K562 (cell line): ENCODE data around the gene SLC9A3. TPM values are rescaled to one million over a fixed set of nuclear protein-coding genes. Genes with fewer than 3 reads are reported as not detected.

ENCODE experiments used
- ARID3B ChIP-seq: fragments of 250-450 bp; sonication (Bioruptor Pico); IDR thresholded peaks from 2 replicates; pipeline ENCODE4 v1.4.0; 2020; ENCODE audit warnings: borderline replicate concordance
- HDAC6 ChIP-seq: IDR thresholded peaks from 2 replicates; pipeline ENCODE4 v1.6.1; 2012; ENCODE audit warnings: low read depth, mild to moderate bottlenecking, control low read depth, inconsistent platforms, low read length, moderate library complexity
- MAZ ChIP-seq, 2 experiments: fragments of 450-650 bp in 1 of 2; sonication (generic) in 1 of 2; formaldehyde crosslinking; IDR thresholded peaks in 1 of 2; conservative IDR thresholded peaks in 1 of 2; 2 replicates each; pipeline versions ENCODE4 v1.4.0 to v1.5.0; 2020; ENCODE audit warnings: mild to moderate bottlenecking in 1 of 2, missing genetic modification reagents in 1 of 2
- TARDBP ChIP-seq: fragments of 450-650 bp; IDR thresholded peaks from 2 replicates; pipeline ENCODE4 v1.6.1; 2016
- TEAD1 ChIP-seq, 2 experiments: fragments of 450-650 bp in 1 of 2; sonication (generic) in 1 of 2; formaldehyde crosslinking; IDR thresholded peaks; 2 replicates each; pipeline versions ENCODE4 v1.4.0 to v1.8.0; 2020 to 2022; ENCODE audit warnings: mild to moderate bottlenecking in 2 of 2, missing genetic modification reagents in 1 of 2
- TSC22D4 ChIP-seq: fragments of 450-650 bp; IDR thresholded peaks from 2 replicates; pipeline ENCODE4 v1.6.1; 2016; ENCODE audit warnings: missing genetic modification characterization, missing biosample characterization, control low read depth
- polyA plus RNA-seq, 8 experiments: library from polyadenylated mRNA; depleted of rRNA in 4 of 8; stranded (reverse) in 5 of 8; unstranded in 3 of 8; fragments of >200 nt; fragmentation: Nextera tagmentation in 2 of 8; fragmentation: Illumina TruSeq in 1 of 8; extraction: Ambion mirVana in 2 of 8; extraction: Trizol in 1 of 8; gene quantifications; 2 replicates each; pipeline versions ENCODE4 v1.2.1 to v1.2.3, GENCODE V29; 2011 to 2014; ENCODE audit warnings: inconsistent platforms in 1 of 8, missing spikeins in 1 of 8
- total RNA-seq, 7 experiments: library from RNA; depleted of rRNA in 6 of 7; stranded (reverse); fragments of >200 nt in 6 of 7; fragmentation: Illumina TruSeq in 2 of 7; extraction: Trizol in 2 of 7; gene quantifications; 2 replicates each; pipeline versions ENCODE4 v1.2.1 to v1.2.3, GENCODE V29; 2011 to 2021; ENCODE audit warnings: low replicate concordance in 1 of 7
- TF ChIP-seq, protein P1 (sequence below), 2 experiments: fragments of 450-650 bp in 1 of 2; sonication (generic) in 1 of 2; formaldehyde crosslinking in 1 of 2; IDR thresholded peaks; 2 replicates each; pipeline versions ENCODE4 v1.7.1 to v1.9.0; 2016 to 2022; ENCODE audit warnings: inconsistent platforms in 1 of 2, mild to moderate bottlenecking in 1 of 2, missing genetic modification reagents in 1 of 2

Gene SLC9A3
- total and polyA plus RNA-seq, 9 of the 15 experiments (the other 6 are each of a cell fraction or from before 2014, with no cell fraction given) = 1.5 to 5.8 (median 3.7) TPM; not detected in 2

DNA sequence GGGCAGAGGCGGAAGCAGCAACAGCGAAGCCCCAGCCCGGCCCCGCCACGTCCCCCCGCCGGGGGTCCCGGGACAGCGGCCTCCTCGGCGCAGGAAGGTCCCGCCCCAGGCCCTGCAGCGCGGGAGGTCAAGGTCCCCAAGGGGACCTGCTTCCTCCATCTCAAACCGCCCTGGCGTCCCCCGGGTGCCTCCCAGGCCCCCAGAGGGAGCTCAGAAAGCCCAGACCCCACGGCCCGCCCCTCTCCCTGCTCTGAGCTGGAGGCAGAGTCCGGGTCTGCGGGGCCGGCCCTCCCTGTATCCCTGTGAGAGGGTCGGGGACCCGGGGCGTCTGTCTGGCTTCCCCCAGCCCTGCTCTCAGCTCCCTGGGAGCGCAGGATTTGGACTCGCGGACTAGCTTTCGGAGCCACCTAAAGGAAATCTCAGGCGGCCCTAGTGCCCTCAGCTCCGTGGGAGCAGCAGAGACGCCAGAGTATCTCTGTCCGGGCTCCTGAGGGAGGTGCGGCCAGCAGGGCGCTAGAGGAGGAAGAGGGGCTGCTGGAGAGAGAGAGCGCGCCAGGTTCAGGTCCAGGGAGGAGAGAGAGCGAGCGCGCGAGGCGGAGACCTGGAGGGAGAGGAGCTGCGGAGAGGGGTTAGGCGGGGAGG lies 50.6 kb downstream of the SLC9A3 start (continued):
- TF ChIP-seq, protein P1, sequence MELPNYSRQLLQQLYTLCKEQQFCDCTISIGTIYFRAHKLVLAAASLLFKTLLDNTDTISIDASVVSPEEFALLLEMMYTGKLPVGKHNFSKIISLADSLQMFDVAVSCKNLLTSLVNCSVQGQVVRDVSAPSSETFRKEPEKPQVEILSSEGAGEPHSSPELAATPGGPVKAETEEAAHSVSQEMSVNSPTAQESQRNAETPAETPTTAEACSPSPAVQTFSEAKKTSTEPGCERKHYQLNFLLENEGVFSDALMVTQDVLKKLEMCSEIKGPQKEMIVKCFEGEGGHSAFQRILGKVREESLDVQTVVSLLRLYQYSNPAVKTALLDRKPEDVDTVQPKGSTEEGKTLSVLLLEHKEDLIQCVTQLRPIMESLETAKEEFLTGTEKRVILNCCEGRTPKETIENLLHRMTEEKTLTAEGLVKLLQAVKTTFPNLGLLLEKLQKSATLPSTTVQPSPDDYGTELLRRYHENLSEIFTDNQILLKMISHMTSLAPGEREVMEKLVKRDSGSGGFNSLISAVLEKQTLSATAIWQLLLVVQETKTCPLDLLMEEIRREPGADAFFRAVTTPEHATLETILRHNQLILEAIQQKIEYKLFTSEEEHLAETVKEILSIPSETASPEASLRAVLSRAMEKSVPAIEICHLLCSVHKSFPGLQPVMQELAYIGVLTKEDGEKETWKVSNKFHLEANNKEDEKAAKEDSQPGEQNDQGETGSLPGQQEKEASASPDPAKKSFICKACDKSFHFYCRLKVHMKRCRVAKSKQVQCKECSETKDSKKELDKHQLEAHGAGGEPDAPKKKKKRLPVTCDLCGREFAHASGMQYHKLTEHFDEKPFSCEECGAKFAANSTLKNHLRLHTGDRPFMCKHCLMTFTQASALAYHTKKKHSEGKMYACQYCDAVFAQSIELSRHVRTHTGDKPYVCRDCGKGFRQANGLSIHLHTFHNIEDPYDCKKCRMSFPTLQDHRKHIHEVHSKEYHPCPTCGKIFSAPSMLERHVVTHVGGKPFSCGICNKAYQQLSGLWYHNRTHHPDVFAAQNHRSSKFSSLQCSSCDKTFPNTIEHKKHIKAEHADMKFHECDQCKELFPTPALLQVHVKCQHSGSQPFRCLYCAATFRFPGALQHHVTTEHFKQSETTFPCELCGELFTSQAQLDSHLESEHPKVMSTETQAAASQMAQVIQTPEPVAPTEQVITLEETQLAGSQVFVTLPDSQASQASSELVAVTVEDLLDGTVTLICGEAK (IDR thresholded peaks at IDR 0.05) = 0 out of 2 replicates have a peak, but pooled peaks have one; percentile 17
- TF ChIP-seq, protein P1 (CRISPR knock-in tag; IDR thresholded peaks at IDR 0.05) = no peak
- TF ChIP-seq TEAD1 (CRISPR knock-in tag; IDR thresholded peaks at IDR 0.05) (0 out of 4 replicates have a peak, but pooled peaks of 1 of the 2 experiments have one; percentile 22), ARID3B (CRISPR knock-in tag) (0 out of 2 replicates have a peak, but pooled peaks have one; percentile 76), TSC22D4 (no peak), MAZ (CRISPR knock-in tag; conservative IDR thresholded peaks at IDR 0.05 in 1 of 2, IDR thresholded peaks at IDR 0.05 in 1 of 2) (peak; percentile 15 to 41; a peak in 1 of 4 replicates), TARDBP (0 out of 2 replicates have a peak, but pooled peaks have one; percentile 9), HDAC6 (0 out of 2 replicates have a peak, but pooled peaks have one; percentile 18)
- TF ChIP-seq, all 486 proteins: peak for 10
